A673 (cell line): ENCODE results near the gene MRPS21. TPM values are rescaled to one million over a fixed set of nuclear protein-coding genes. Genes with fewer than 3 reads are reported as not detected.

Source experiments
- BruUV-seq: library from RNA; stranded (reverse); fragments of 400-500 nt; replicated peaks from 2 replicates; lab custom pipeline; 2021; lab: Mats Ljungman, UMichigan
- CTCF ChIA-PET: fragments of 300-600 bp; sonication (Branson Sonifier 250); formaldehyde crosslinking; loops from one replicate; lab custom pipeline; 2022; ENCODE audit warnings: antibody characterized with exemption; lab: Charles Lee
- POLR2A ChIA-PET: fragments of 300-600 bp; sonication (Branson Sonifier 250); formaldehyde crosslinking; loops from one replicate; lab custom pipeline; 2022; ENCODE audit warnings: antibody characterized with exemption; ENCODE audit not compliant: low non-redundant PET; lab: Charles Lee
- DNase-seq: peaks from one replicate; pipeline ENCODE4 v3.0.0-alpha.2; 2015; ENCODE audit warnings: low spot score
- H3K27ac ChIP-seq: fragments of 200-600 bp; sonication (generic); 2 replicates; pipeline ENCODE4 v1.5.1; 2016; ENCODE audit warnings: mixed run types, low read depth, mild to moderate bottlenecking, mixed read lengths, antibody characterized with exemption, low read length; ENCODE audit not compliant: poor library complexity, severe bottlenecking
- H3K27me3 ChIP-seq: fragments of 200-600 bp; sonication (generic); replicated peaks from 2 replicates; pipeline ENCODE4 v1.6.1; 2017; ENCODE audit warnings: mixed run types, low read depth, mild to moderate bottlenecking, mixed read lengths, antibody characterized with exemption, low read length; ENCODE audit not compliant: insufficient read depth, poor library complexity
- H3K36me3 ChIP-seq: fragments of 200-600 bp; sonication (generic); 2 replicates; pipeline ENCODE4 v1.6.1; 2016; ENCODE audit warnings: mixed run types, mild to moderate bottlenecking, mixed read lengths, antibody characterized with exemption, low read length; ENCODE audit not compliant: insufficient read depth, poor library complexity, severe bottlenecking
- H3K4me1 ChIP-seq: fragments of 200-600 bp; sonication (generic); 2 replicates; pipeline ENCODE4 v1.6.1; 2017; ENCODE audit warnings: mixed run types, mild to moderate bottlenecking, mixed read lengths, antibody characterized with exemption, low read length; ENCODE audit not compliant: insufficient read depth, poor library complexity, severe bottlenecking
- H3K4me3 ChIP-seq: fragments of 200-600 bp; sonication (generic); 2 replicates; pipeline ENCODE4 v1.5.1; 2016; ENCODE audit warnings: low read depth, mixed run types, mild to moderate bottlenecking, mixed read lengths, low read length; ENCODE audit not compliant: poor library complexity, severe bottlenecking
- H3K9me3 ChIP-seq: fragments of 200-600 bp; sonication (generic); 2 replicates; pipeline ENCODE4 v1.6.1; 2016; ENCODE audit warnings: mixed run types, low read depth, mild to moderate bottlenecking, mixed read lengths, antibody characterized with exemption, low read length; ENCODE audit not compliant: poor library complexity, severe bottlenecking
- EZH2 ChIP-seq: fragments of 200-600 bp; sonication (generic); IDR thresholded peaks from 2 replicates; pipeline ENCODE4 v1.6.1; 2017; ENCODE audit warnings: borderline replicate concordance, low read depth, mild to moderate bottlenecking, mixed read lengths, antibody characterized with exemption, low read length; ENCODE audit not compliant: poor library complexity, severe bottlenecking
- intact Hi-C: fragments of 100-400 bp; cut with micrococcal nuclease; formaldehyde crosslinking; loops from one replicate; pipeline ENCODE4 v1.10.0; 2022; ENCODE audit not compliant: unreplicated experiment
- total RNA-seq: library from RNA; stranded (reverse); gene quantifications from 2 replicates; pipeline ENCODE4 v1.2.3, GENCODE V29; 2021
- TF ChIP-seq, protein P1 (sequence below): fragments of 300-800, 200-600 bp; sonication (generic); conservative IDR thresholded peaks from 2 replicates; pipeline ENCODE4 v1.5.1; 2017; ENCODE audit warnings: low read depth, mild to moderate bottlenecking, antibody characterized with exemption, low read length, moderate library complexity, mixed read lengths

MRPS21 gene
- total RNA-seq, 1 experiment from 2014 or later, result 96.3 TPM

DNA sequence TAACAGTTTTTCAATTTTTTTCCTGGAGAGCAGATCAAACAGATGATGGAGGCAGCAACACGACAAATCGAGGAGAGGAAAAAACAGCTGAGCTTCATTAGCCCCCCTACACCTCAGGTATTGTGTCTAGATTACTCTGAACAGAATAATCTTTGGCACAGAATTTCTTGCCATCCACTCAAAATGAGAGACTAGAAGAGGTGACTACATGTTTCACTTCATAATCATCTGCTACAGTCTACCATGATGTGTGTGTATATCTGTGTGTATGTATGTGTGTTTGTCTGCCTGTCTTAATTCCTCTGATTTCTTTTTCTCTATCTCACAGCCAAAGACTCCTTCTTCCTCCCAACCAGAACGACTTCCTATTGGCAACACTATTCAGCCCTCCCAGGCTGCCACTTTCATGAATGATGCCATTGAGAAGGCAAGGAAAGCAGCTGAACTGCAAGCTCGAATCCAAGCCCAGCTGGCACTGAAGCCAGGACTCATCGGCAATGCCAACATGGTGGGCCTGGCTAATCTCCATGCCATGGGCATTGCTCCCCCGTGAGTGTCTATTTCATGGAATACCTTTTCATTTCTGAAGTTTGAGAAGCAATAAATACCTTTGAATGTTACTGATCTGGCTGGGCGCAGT, 39.1 kb downstream of the MRPS21 start:
- H3K27ac ChIP-seq, result no peak overlapping the region
- H3K27me3 ChIP-seq, result no peaks in the 10 kb centered on the region
- H3K9me3 ChIP-seq, result no peaks in the 10 kb centered on the region
- BruUV-seq, result no TSS peak
- intact Hi-C loops, result no loop called here
- no peak for DNase-seq
- H3K36me3 ChIP-seq, result peaks cover 87% of the 10 kb centered on the region
- H3K4me1 ChIP-seq, result no peaks in the 10 kb centered on the region
- ChIA-PET POLR2A (no interaction called here), CTCF (no interaction called here)
- no peak overlapping the region for H3K4me3 ChIP-seq
- TF ChIP-seq, protein P1, sequence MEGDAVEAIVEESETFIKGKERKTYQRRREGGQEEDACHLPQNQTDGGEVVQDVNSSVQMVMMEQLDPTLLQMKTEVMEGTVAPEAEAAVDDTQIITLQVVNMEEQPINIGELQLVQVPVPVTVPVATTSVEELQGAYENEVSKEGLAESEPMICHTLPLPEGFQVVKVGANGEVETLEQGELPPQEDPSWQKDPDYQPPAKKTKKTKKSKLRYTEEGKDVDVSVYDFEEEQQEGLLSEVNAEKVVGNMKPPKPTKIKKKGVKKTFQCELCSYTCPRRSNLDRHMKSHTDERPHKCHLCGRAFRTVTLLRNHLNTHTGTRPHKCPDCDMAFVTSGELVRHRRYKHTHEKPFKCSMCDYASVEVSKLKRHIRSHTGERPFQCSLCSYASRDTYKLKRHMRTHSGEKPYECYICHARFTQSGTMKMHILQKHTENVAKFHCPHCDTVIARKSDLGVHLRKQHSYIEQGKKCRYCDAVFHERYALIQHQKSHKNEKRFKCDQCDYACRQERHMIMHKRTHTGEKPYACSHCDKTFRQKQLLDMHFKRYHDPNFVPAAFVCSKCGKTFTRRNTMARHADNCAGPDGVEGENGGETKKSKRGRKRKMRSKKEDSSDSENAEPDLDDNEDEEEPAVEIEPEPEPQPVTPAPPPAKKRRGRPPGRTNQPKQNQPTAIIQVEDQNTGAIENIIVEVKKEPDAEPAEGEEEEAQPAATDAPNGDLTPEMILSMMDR, result no peak
- TF ChIP-seq EZH2, result no peak

DNA sequence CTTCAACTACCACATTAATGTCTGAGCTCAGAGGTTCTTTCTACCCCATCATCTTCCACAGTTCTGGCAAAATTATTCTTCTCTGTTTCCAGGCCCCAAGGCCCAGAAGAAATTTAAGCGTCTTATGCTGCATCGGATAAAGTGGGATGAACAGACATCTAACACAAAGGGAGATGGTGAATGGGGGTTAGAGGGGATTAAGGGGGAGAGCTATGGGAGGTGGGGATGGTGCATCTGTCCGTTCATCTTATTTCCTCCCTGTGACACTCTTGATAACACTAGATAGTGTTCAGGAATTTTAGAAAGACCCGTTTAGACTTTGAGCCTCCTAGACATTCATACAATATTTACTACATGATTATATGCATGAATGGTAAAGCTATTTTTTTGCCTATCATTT, 52.7 kb downstream of the MRPS21 start:
- intact Hi-C loops, result no loop called here
- H3K27me3 ChIP-seq, result no peaks in the 10 kb centered on the region
- DNase-seq, result no peak
- peaks cover 64% of the 10 kb centered on the region for H3K36me3 ChIP-seq
- no peaks in the 10 kb centered on the region for H3K4me1 ChIP-seq
- ChIA-PET POLR2A (no interaction called here), CTCF (no interaction called here)
- H3K9me3 ChIP-seq, result no peaks in the 10 kb centered on the region
- no peak overlapping the region for H3K4me3 ChIP-seq
- BruUV-seq, result no TSS peak
- TF ChIP-seq EZH2, result no peak
- TF ChIP-seq, protein P1, result no peak
- H3K27ac ChIP-seq, result no peak overlapping the region

DNA sequence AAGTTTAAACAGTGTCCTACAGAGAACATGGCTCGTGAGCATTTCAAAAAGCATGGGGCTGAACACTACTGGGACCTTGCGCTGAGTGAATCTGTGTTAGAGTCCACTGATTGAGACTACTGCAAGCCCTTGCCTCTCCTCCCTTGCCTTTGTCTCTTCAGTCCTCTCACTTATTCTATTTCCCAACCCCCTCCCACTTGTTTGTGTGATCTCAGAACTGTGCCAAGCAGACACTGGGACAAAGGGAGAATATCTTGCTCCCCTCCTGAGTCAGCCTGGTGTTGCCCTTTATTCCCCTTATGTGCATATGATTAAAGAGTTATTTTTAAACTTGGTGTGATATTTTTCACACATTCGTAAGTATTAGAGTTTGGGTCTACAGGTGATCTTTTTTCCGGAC, 59.2 kb downstream of the MRPS21 start:
- Histone ChIP-seq H3K27me3 (no peaks in the 10 kb centered on the region), H3K27ac (no peak overlapping the region), H3K4me3 (no peak overlapping the region), H3K9me3 (no peaks in the 10 kb centered on the region), H3K4me1 (no peaks in the 10 kb centered on the region), H3K36me3 (peaks cover 39% of the 10 kb centered on the region)
- intact Hi-C loops, result no loop called here
- TF ChIP-seq EZH2, result no peak
- TF ChIP-seq, protein P1, result no peak
- ChIA-PET POLR2A (no interaction called here), CTCF (no interaction called here)
- no peak for DNase-seq
- no TSS peak for BruUV-seq

Other genes with a start within 250 kb of the MRPS21 start
- 50.3 and 51.3 TPM in 2 replicates for gene VPS45, start 226.1 kb upstream of the MRPS21 start, total RNA-seq
- gene PLEKHO1, start 143.9 kb upstream of the MRPS21 start, total RNA-seq, result 67.2 and 73.1 TPM in 2 replicates
- 141 and 153 TPM in 2 replicates for gene ANP32E, start 57.7 kb upstream of the MRPS21 start, total RNA-seq
- gene CA14, start 36.1 kb upstream of the MRPS21 start, total RNA-seq, result 2.0 and 2.2 TPM in 2 replicates
- 136 and 144 TPM in 2 replicates for gene APH1A, start 24.8 kb upstream of the MRPS21 start, total RNA-seq
- 9.2 and 11.3 TPM in 2 replicates for gene C1orf54, start 21.1 kb upstream of the MRPS21 start, total RNA-seq
- gene CIART, start 11.3 kb upstream of the MRPS21 start, total RNA-seq, result 3.5 and 4.9 TPM in 2 replicates
- 76.8 and 86.0 TPM in 2 replicates for gene PRPF3, start 27.7 kb downstream of the MRPS21 start, total RNA-seq
- 44.5 and 46.6 TPM in 2 replicates for gene RPRD2, start 70.3 kb downstream of the MRPS21 start, total RNA-seq
- 32.0 and 36.6 TPM in 2 replicates for gene TARS2, start 193.6 kb downstream of the MRPS21 start, total RNA-seq
- 55.9 and 61.2 TPM in 2 replicates for gene ECM1, start 214.2 kb downstream of the MRPS21 start, total RNA-seq
- gene FALEC, start 221.9 kb downstream of the MRPS21 start, total RNA-seq, result 1.6 TPM in 1 of 2 replicates, not detected in the other